GM23248 (cell line): ENCODE measurements around the gene AGBL5.

ENCODE experiments used
- EZH2 ChIP-seq: fragments of 200-600 bp; sonication (generic); IDR thresholded peaks from 2 replicates; pipeline ENCODE4 v1.6.1; 2018; ENCODE audit warnings: antibody characterized with exemption, mild to moderate bottlenecking; ENCODE audit not compliant: insufficient read depth, poor library complexity, severe bottlenecking
- EZH2phosphoT487 ChIP-seq: fragments of 200-600 bp; sonication (generic); IDR thresholded peaks from 2 replicates; pipeline ENCODE4 v1.6.1; 2018; ENCODE audit warnings: antibody characterized with exemption, moderate library complexity, mild to moderate bottlenecking, low read depth; ENCODE audit not compliant: insufficient read depth

DNA sequence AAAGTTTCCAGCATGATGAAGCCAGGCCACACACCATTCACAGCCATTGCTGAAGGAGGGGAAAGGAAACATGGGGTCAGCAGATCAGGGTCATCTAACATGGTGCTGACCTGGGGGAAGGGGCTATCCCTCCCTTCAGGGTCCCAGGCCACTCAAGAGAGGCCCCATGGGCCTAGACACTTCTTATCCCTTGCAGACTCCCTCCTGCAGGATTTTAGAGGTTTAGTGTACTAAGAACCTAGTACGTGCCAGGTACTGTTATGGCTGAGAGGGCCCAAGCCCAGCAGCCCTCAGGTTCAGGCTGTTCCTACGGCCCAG is 43.9 kb downstream of the AGBL5 start:
- TF ChIP-seq EZH2 (no peak), EZH2phosphoT487 (no peak)
